PC-3 (cell line): Measurements from ENCODE around the gene NDUFA11.

ENCODE experiments used
- CTCF ChIP-seq: fragments of 300-600 bp; sonication (generic); conservative IDR thresholded peaks from 2 replicates; pipeline ENCODE4 v1.5.1; 2017; ENCODE audit warnings: antibody characterized with exemption, low read depth, mild to moderate bottlenecking, low read length
- EZH2 ChIP-seq: fragments of 300-600 bp; sonication (generic); IDR thresholded peaks from one replicate; pipeline ENCODE4 v1.6.1; 2017; ENCODE audit warnings: antibody characterized with exemption, mild to moderate bottlenecking, low read length; ENCODE audit not compliant: unreplicated experiment
- EZH2phosphoT487 ChIP-seq: fragments of 300-600 bp; sonication (generic); IDR thresholded peaks from 2 replicates; pipeline ENCODE4 v1.6.1; 2018; ENCODE audit warnings: mild to moderate bottlenecking, antibody characterized with exemption, low read length, borderline replicate concordance

- TF ChIP-seq CTCF (no peak), EZH2 (no peak), EZH2phosphoT487 (no peak)
Measured at GRCh38 chr19:5867201-5868136, 36.1 kb downstream of the NDUFA11 start.
